Spleen (tissue), 11 donors: ENCODE measurements around the gene WDR38. TPM values are rescaled to one million over a fixed set of nuclear protein-coding genes. Genes with fewer than 3 reads are reported as not detected.
A peak's percentile ranks its signal among the peaks of the same experiment; 100 is the strongest.

Source experiments
- DNase-seq: peaks from one replicate; pipeline ENCODE4 v3.0.0-alpha.2; 2020
- H3K27ac ChIP-seq, 8 donors: fragments of 200-600 bp; sonication (generic) in 7 of 8; 1 replicate in 4 of 8; 2 replicates in 4 of 8; pipeline versions ENCODE4 v1.5.0 to v1.8.0; 2016 to 2021; ENCODE audit warnings: inconsistent platforms in 4 of 8, mild to moderate bottlenecking in 4 of 8, moderate library complexity in 1 of 8
- H3K27me3 ChIP-seq, 7 donors: fragments of 200-600 bp; sonication (generic) in 6 of 7; replicated peaks in 1 of 7; 1 replicate in 4 of 7; 2 replicates in 3 of 7; pipeline versions ENCODE4 v1.5.0 to v1.8.0; 2016 to 2021; ENCODE audit warnings: inconsistent platforms in 3 of 7, mild to moderate bottlenecking in 1 of 7
- H3K36me3 ChIP-seq, 6 donors: fragments of 200-600 bp; sonication (generic) in 5 of 6; 1 replicate in 4 of 6; 2 replicates in 2 of 6; pipeline versions ENCODE4 v1.5.0 to v1.8.0; 2016 to 2021; ENCODE audit warnings: inconsistent platforms in 2 of 6
- H3K4me1 ChIP-seq, 6 donors: fragments of 200-600 bp; sonication (generic) in 5 of 6; 1 replicate in 3 of 6; 2 replicates in 3 of 6; pipeline versions ENCODE4 v1.5.0 to v1.8.0; 2016 to 2021; ENCODE audit warnings: inconsistent platforms in 3 of 6
- H3K4me3 ChIP-seq, 8 donors: fragments of 200-600 bp; sonication (generic) in 7 of 8; 1 replicate in 4 of 8; 2 replicates in 4 of 8; pipeline versions ENCODE4 v1.5.0 to v1.8.0; 2016 to 2021; ENCODE audit warnings: inconsistent platforms in 4 of 8, mild to moderate bottlenecking in 4 of 8, moderate library complexity in 2 of 8
- H3K9me3 ChIP-seq, 8 donors: fragments of 200-600 bp; sonication (generic) in 7 of 8; 1 replicate in 4 of 8; 2 replicates in 4 of 8; pipeline versions ENCODE4 v1.5.0 to v1.8.0; 2016 to 2021; ENCODE audit warnings: inconsistent platforms in 4 of 8
- CTCF ChIP-seq, 11 experiments: fragments of 200-600 bp in 7 of 11; fragments of 450-650 bp in 4 of 11; sonication (generic) in 4 of 11; IDR thresholded peaks in 8 of 11; conservative IDR thresholded peaks in 3 of 11; 1 replicate in 7 of 11; 2 replicates in 4 of 11; pipeline versions ENCODE4 v1.4.0 to v1.8.0; 2016 to 2021; ENCODE audit warnings: antibody characterized with exemption in 11 of 11, inconsistent platforms in 4 of 11, mild to moderate bottlenecking in 1 of 11
- POLR2A ChIP-seq, 3 donors: fragments of 450-650 bp; IDR thresholded peaks; one replicate each; pipeline ENCODE4 v1.5.1; 2017; ENCODE audit warnings: antibody characterized with exemption in 3 of 3, mild to moderate bottlenecking in 1 of 3
- POLR2AphosphoS5 ChIP-seq, 3 donors: sonication (generic); formaldehyde crosslinking; IDR thresholded peaks; one replicate each; pipeline ENCODE4 v1.5.1; 2017; ENCODE audit warnings: antibody characterized with exemption in 3 of 3
- WGBS, 5 donors: extraction: QIAGEN DNeasy Blood & Tissue Kit in 3 of 5; methylation state at CpG; one replicate each; pipeline versions ENCODE4 v1.1.5 to v1.1.7; 2013 to 2018; 5-methylcytosine and 5-hydroxymethylcytosine counted together
- intact Hi-C: fragments of 100-400 bp; cut with DNase I; formaldehyde crosslinking; loops from one replicate; pipeline ENCODE4 v1.15.0; 2023; ENCODE audit warnings: low total_unique reads
- polyA plus RNA-seq, 3 donors: library from polyadenylated mRNA; stranded (reverse); fragments of 200-250 nt; gene quantifications; one replicate each; pipeline ENCODE4 v1.2.1, GENCODE V29; 2013
- total RNA-seq, 7 donors: library from RNA; depleted of rRNA in 3 of 7; stranded (reverse); fragments of >200 nt in 3 of 7; fragmentation: NEBNext Ultra II Directional in 4 of 7; extraction: Animal tissue kit (Norgen Biotek cat#: 25700) in 4 of 7; gene quantifications; one replicate each; pipeline versions ENCODE4 v1.1.0 to v1.2.1, GENCODE V29; 2016 to 2021
- donor health status: healthy with polysubstance abuse.
- donor health status: DM: no; HTN: no; CAD: no; lungs with moderate emphysema.
- donor health status: DM: no; HTN: no; CAD: no.
- donor health status: Bipolar disorder and iron deficiency.
- donor health status: healthy.
- donor health status: DM: no; HTN: no; CAD: no.
- donor health status: DM: yes; HTN: yes; CAD: no.

Gene WDR38
- total and polyA plus RNA-seq, 10 donors: not detected

GRCh38 chr9:124829334-124829669 lies 24.0 kb upstream of the WDR38 start:
- WGBS, 5 donors: 55 to 75% (median 62%) methylated on average over 5 of the region's 5 CpGs
- H3K36me3 ChIP-seq: no peaks in the 10 kb centered on the region
- H3K27ac ChIP-seq: no peak overlapping the region
- TF ChIP-seq POLR2AphosphoS5 (IDR thresholded peaks at IDR 0.05): no peak
- TF ChIP-seq CTCF (IDR thresholded peaks at IDR 0.05 in 8 of 11, conservative IDR thresholded peaks at IDR 0.05 in 3 of 11): no peak
- no peak for TF ChIP-seq POLR2A (IDR thresholded peaks at IDR 0.05)
- intact Hi-C loops: no loop called here
- no peaks in the 10 kb centered on the region for H3K27me3 ChIP-seq
- no peak for DNase-seq
- H3K9me3 ChIP-seq: no peaks in the 10 kb centered on the region
- H3K4me1 ChIP-seq: peaks cover 3 to 26% (median 15%) of the 10 kb centered on the region in 6 donors
- no peak overlapping the region for H3K4me3 ChIP-seq

GRCh38 chr9:124830593-124830992 lies 22.7 kb upstream of the WDR38 start:
- 49 to 68% (median 61%) methylated on average over 4 of the region's 4 CpGs for WGBS, 5 donors
- intact Hi-C loops: no loop called here
- DNase-seq: no peak
- Histone ChIP-seq H3K4me1 (peaks cover 3 to 37% (median 24%) of the 10 kb centered on the region in 6 donors), H3K9me3 (no peaks in the 10 kb centered on the region), H3K4me3 (peak overlapping the region in 1 of 8 donors; percentile 26), H3K27me3 (no peaks in the 10 kb centered on the region), H3K27ac (peak overlapping the region in 5 of 8 donors; percentile 73 to 84 (median 77)), H3K36me3 (no peaks in the 10 kb centered on the region)
- TF ChIP-seq CTCF (IDR thresholded peaks at IDR 0.05 in 8 of 11, conservative IDR thresholded peaks at IDR 0.05 in 3 of 11) (no peak), POLR2AphosphoS5 (IDR thresholded peaks at IDR 0.05) (no peak), POLR2A (IDR thresholded peaks at IDR 0.05) (no peak)

- 44 to 70% (median 51%) methylated on average over 9 of the region's 9 CpGs for WGBS, 5 donors
- Histone ChIP-seq H3K27me3 (no peaks in the 10 kb centered on the region), H3K4me3 (peak overlapping the region in 2 of 8 donors; percentile 2 to 26), H3K4me1 (peaks cover 3 to 41% (median 24%) of the 10 kb centered on the region in 6 donors), H3K27ac (peak overlapping the region; percentile 17 to 84 (median 74)), H3K36me3 (no peaks in the 10 kb centered on the region), H3K9me3 (no peaks in the 10 kb centered on the region)
- intact Hi-C loops: no loop called here
- TF ChIP-seq CTCF (IDR thresholded peaks at IDR 0.05 in 8 of 11, conservative IDR thresholded peaks at IDR 0.05 in 3 of 11) (no peak), POLR2AphosphoS5 (IDR thresholded peaks at IDR 0.05) (peak; percentile 80 to 86 (median 86))
- peak; percentile 87 for DNase-seq
Observed at GRCh38 chr9:124831642-124832364, 21.5 kb upstream of the WDR38 start.

GRCh38 chr9:124834591-124834990 lies 18.7 kb upstream of the WDR38 start:
- H3K4me3 ChIP-seq: no peak overlapping the region
- H3K4me1 ChIP-seq: peaks cover 3 to 44% (median 27%) of the 10 kb centered on the region in 6 donors
- peak overlapping the region in 1 of 8 donors; percentile 2 for H3K27ac ChIP-seq
- no peaks in the 10 kb centered on the region for H3K9me3 ChIP-seq
- no peaks in the 10 kb centered on the region for H3K36me3 ChIP-seq
- H3K27me3 ChIP-seq: peaks cover 0 to 16% (median 3%) of the 10 kb centered on the region in 7 donors
- intact Hi-C loops: no loop called here
- TF ChIP-seq CTCF (IDR thresholded peaks at IDR 0.05 in 8 of 11, conservative IDR thresholded peaks at IDR 0.05 in 3 of 11): no peak
- TF ChIP-seq POLR2A (IDR thresholded peaks at IDR 0.05): no peak
- no peak for TF ChIP-seq POLR2AphosphoS5 (IDR thresholded peaks at IDR 0.05)
- DNase-seq: no peak
- WGBS, 5 donors: 81 to 93% (median 86%) methylated on average over 5 to 7 of the region's 7 CpGs
